GM18499 (cell line): ENCODE measurements around the gene TNIK.
"Not testable (repeated sequence)": the region's sequence is repeated elsewhere in the genome, so short reads cannot be mapped to it uniquely, and the experiment has no call there.

Experiments
- ATAC-seq: cut with Tn5 transposase; IDR thresholded peaks from one replicate; pipeline ENCODE4 v1.9.1; 2021; ENCODE audit warnings: moderate number of reproducible peaks; ENCODE audit not compliant: insufficient read depth, unreplicated experiment

Gene TNIK

DNA sequence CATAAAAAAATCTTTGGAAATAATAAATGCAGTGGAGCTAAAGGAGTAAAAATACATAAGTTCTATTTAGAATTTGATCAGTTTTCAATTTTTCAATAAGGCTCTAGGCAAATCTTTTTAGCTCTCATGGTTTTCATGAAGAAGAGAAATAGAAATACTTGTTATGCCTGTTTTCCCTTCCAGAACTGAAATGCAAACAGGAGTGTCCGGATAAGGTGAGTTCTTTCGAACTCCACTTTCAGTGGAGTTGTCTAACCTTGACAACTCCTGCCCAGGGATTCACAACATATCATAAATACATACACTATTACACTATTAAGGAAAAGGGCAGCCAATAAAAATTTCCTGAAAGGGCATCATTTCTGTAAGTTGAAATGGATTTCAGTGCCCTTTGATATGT is 217.3 kb downstream of the TNIK start:
- ATAC-seq: no peak

DNA sequence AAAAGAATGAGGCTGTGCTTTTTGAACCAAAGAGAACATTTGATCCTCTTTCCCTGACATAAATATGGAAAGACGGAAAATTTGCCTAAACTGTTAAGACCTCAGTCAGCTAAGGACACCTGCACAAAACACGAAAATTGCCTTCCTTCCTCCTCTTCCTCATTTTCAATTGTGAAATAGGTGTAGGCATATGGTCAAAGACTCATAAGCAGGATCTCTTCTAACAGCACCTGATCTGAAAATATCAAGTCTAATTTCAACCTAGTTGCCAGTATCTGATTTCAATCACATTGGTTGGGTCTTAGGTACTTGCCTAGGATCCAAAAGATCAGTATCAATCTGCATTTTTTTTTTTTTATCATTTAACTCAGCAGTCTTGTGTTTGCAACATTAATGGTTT is 218.0 kb downstream of the TNIK start:
- ATAC-seq: no peak

GRCh38 chr3:171241655-171242054 is 218.6 kb downstream of the TNIK start:
- not testable (repeated sequence) for ATAC-seq

DNA sequence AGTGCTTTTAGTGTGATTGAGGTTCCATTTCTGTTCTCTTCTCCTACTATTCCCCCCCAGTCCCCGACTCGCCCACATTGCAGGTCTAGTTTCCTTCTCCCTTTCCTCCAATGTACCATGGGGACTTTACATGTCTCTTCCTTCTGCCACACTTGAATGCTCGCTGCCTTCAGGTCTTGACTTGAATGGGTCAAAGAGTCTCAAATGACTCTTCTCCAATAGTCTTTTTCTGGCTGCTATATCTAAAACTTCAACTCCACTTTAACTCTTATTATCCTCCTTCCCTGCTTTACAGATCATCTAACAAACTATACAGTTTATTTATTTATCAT is 219.7 kb downstream of the TNIK start:
- no peak for ATAC-seq

DNA sequence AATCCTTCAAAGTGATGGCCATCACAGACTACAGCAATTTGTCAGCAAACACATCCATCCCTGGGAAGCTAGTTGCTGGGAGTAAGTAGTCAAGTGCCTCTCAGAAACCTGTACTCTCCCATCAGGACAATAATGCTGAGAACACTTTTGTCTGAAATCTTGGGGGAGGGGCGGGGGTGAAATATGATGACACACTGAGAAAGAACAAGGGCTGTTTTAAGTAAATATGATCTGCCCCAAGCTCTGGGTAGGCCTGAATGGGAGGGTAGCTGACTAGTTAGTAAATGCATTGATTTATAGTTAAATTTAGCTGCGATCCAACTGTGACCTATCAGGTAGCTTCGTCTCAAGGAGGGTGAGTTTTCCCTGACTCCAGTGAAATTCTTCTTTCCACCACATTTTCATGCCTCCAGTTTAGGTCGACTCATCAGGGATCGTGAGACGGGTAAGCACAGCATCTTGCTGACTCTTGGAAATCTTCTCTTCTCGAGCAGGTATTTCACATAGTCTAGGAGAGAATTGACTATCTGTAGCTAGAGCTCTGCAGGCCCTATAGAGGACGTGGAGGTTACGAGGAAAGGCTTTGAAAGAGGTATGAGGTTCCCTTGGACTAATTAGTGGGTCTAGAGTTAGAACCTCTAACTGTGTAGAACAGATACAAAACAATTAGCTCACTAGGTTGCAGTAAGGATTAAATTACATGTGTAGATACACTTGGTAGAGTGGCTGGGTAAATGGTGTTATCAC is 220.3 kb downstream of the TNIK start:
- ATAC-seq: no peak

GRCh38 chr3:171237009-171237385 is 223.2 kb downstream of the TNIK start:
- no peak for ATAC-seq

DNA sequence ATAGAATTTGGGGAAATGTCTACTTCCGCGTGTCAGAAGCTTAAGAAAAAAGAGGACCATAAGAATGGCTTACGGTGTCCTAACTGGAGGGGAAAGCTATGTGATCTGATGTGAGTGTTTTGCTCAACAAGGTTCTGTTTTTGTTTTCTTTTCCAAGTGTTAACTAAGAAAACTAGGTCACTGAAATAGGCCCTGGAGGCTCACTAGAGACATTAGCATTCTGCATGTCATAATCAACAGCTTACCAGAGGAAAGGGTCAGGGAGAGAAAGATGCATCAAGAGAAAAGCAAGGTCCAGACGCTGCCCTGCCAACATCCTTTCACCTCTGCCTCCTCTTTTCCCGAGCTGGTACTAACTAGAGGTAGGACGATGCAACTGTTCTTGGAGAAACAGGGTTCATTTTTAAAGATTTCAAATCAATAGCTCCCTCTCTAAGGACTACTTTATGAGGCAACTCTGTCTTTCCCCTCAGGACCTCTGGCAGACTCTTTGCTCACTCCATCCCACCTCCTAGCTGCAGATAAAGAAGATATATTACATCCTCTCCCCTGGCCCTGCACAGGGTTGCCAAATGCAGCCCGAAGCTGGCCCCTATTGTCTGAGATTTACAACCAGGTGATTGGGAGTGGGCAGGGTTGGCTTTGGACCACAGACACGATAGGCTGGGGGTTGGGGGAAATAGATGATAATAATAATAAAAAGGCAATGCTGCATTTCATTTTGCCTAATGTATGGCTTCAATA is 223.8 kb downstream of the TNIK start:
- no peak for ATAC-seq

GRCh38 chr3:171234298-171235010 is 225.8 kb downstream of the TNIK start:
- no peak for ATAC-seq

DNA sequence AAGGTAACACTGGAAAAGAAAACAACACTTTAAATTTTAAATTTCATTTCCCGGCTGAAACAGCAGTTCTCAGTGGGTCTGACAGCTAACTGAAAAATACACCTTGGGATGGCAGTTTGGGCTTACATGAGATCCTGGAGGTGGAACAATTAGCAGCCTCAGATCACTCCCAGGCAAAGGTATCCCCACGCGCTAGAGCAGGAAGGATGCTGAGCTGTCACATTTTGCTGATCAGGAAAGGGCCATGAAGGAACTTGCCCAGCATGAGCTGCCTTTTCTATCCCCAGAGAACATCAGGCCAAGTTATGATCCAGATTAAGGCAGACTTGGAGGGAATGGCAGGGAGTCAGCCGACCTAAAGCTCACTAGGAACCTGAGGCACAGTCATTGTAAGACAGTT is 228.8 kb downstream of the TNIK start:
- ATAC-seq: no peak

DNA sequence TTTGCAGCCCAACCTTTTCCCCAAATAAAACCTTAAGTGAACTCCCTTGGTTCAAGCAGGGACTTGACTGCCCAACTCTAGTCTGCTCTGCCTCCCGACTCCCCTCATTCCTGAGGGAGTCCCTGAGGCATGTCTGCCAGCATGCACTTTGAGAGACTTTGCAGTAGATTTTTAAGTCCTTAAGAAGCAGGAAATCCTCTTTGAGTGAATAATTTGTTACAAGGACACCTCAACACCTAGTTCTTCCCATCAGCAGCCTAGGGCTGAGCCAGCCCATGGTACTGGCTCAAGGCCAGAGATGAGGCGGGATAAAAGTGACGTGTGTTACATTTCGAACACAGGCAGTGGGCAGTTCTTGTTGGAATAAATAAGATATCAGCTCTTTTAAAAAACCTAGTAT is 229.3 kb downstream of the TNIK start:
- ATAC-seq: no peak

GRCh38 chr3:171229173-171229572 is 231.0 kb downstream of the TNIK start:
- no peak for ATAC-seq

DNA sequence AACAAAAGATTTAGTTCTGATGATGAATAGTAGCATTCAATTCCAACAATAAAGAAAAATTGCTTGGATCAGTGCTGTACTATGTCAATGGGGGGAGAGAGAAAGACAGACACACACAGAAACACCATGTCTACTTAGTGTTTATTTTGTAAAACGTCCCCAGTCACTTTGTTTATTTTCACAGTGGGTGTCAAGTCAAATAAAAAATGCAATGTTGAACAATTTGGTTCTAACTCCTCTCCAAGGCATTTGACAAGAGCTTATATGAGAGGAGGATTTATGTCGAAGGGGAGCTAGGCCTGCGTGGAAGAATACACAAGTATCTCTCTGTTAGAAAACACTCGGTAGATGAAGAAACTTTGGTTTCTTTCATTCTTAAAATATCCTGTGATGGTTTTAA is 232.0 kb downstream of the TNIK start:
- ATAC-seq: no peak

DNA sequence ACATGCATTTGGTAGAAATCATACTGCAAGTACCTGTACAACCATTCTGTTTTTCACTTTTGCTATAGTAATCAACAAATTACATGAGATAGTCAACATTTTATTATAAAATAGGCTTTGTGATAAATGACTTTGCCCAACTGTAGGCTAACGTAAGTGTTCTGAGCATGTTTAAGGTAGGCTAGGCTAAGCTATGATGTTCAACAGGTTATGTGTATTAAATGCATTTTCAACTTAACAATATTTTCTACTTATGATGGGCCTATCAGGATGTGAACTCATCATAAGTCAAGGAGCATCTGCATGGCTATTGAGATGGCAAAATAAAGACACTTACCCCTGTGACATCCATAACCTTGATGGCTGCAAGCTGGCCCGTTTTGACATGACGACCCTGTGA is 232.4 kb downstream of the TNIK start:
- ATAC-seq: no peak

DNA sequence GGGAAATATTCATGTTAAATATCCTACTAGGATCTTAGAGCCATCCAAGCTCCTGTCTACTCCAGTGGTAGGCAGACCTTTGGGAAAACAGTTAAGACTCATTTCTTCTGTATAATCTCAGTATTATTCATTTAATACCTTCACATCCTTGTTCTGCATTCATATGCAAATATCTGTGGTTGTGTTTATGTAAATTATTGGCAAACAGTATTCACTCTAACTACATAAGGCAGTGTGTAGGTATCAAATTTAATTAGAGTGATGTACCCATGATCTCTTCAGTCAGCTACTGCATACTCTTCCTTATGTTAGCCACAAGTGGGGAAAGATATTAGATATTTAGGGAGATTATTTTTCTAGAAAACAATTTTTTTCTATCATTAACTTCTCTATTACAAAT is 232.8 kb downstream of the TNIK start:
- ATAC-seq: no peak

- ATAC-seq: no peak
Measured at GRCh38 chr3:171226794-171227193, 233.4 kb downstream of the TNIK start.

GRCh38 chr3:171225708-171226107 is 234.5 kb downstream of the TNIK start:
- ATAC-seq: no peak

DNA sequence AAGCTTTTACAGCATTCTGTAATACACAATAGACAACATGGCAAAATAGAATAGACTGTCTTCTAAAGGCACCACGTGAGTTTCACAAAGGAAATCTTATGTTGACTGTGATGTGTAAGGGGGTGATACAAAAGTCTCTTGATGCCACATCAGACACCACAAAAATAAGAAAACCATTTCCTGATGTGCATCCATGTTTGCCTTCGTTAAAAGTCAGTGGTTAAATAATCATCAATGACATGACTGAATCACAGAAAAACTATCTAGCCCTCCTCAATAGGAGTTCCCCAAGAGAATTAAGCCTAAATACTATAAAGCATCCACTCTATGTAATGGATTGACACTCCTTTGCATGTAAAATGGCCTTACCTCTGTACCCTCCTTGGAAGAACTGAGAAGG is 235.0 kb downstream of the TNIK start:
- ATAC-seq: no peak

DNA sequence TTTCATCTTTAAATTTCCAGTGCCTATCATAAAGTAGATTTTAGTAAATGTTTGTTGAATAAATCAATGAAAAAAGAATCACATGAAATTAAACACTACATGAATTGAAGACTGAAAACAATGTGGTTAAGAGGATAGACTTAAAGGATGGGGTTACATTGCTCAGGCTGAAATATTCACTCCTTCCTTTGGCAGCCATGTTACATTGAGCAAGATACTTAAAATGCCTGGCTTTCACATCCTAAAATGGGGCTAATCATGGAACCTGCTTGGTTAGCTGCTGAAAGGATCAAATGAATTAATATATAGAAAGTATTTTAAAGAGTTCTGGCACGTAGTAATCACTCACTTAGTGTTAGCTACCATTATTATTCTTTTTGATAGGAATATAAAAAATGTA is 236.8 kb downstream of the TNIK start:
- ATAC-seq: no peak

- no peak for ATAC-seq
Measured at GRCh38 chr3:171222995-171223394, 237.2 kb downstream of the TNIK start.

- no peak for ATAC-seq
Measured at GRCh38 chr3:171221597-171221996, 238.6 kb downstream of the TNIK start.

GRCh38 chr3:171221104-171221503 is 239.1 kb downstream of the TNIK start:
- no peak for ATAC-seq

GRCh38 chr3:171219258-171219657 is 240.9 kb downstream of the TNIK start:
- no peak for ATAC-seq
